Stimulated activated CD8-positive, alpha-beta memory T cell treated with anti-CD3 and anti-CD28 coated beads, Interleukin-12 subunit alpha, Interleukin-12 subunit beta, amount 100 ng/mL, for 24 hours (primary cell): ENCODE measurements around the gene PCNT.
"Not testable (repeated sequence)": the region's sequence is repeated elsewhere in the genome, so short reads cannot be mapped to it uniquely, and the experiment has no call there.

ENCODE experiments used
- DNase-seq: peaks from one replicate; pipeline ENCODE4 v3.0.0-alpha.2; 2020; ENCODE audit errors: extremely low read depth

The PCNT gene

GRCh38 chr21:46308431-46308830, 15.5 kb upstream of the PCNT start:
- DNase-seq = no peak

DNA sequence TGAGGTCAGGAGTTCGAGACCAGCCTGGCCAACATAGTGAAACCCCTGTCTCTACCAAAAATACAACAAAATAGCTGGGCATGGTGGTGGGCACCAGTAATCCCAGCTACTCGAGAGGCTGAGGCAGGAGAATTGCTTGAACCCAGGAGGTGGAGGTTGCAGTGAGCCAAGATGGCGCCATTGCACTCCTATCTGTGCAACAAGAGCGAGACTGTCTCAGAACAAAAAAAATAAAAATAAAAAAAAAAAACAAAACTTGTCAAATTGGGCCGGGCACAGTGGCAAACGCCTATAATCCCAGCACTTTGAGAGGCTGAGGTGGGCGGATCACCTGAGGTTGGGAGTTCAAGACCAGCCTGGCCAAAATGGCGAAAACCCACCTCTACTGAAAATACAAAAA, 13.7 kb upstream of the PCNT start:
- not testable (repeated sequence) for DNase-seq

GRCh38 chr21:46311568-46311967, 12.4 kb upstream of the PCNT start:
- DNase-seq = no peak

- no peak for DNase-seq
These were observed 11.0 kb upstream of the PCNT start for GRCh38 chr21:46312949-46313348.

GRCh38 chr21:46314441-46315020, 9.4 kb upstream of the PCNT start:
- no peak for DNase-seq

GRCh38 chr21:46316708-46317324, 7.1 kb upstream of the PCNT start:
- DNase-seq = no peak

DNA sequence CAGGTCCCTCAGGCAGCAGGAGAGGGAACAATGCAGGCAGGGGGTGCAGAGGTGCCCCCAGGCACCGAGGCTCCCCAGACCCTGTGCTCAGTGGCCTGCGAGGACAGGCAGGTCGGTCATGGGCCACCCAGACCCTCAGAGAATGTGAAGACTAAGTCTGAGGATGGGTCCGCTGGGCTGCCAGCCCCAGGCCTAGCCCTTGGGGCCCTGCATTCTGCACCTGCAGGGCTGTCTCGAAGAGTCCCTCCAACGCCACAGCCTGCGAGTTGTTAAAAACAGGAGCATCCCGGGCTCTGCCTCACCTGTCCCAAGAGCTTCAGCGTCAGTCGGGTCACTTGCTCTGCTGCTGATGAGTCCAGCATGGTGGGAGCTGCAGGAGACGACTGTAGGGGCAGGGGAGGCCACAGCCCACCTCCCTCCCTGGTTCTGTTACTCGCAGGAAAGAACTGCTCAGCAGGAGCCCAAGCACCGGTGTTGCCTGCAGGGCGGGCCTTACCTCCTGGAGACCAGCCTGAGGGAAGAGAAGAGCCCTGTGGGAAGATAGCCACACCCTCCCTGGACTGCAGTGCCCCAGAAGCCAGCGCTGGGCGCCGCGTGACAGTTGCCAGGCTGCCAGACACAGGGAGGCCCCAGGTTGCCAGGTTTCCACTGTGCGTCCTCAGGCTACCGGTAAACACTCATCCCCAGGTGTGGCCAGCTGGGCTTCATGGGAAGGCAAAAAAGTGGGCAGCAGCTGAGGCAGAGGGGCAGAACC, 6.1 kb upstream of the PCNT start:
- no peak for DNase-seq

DNA sequence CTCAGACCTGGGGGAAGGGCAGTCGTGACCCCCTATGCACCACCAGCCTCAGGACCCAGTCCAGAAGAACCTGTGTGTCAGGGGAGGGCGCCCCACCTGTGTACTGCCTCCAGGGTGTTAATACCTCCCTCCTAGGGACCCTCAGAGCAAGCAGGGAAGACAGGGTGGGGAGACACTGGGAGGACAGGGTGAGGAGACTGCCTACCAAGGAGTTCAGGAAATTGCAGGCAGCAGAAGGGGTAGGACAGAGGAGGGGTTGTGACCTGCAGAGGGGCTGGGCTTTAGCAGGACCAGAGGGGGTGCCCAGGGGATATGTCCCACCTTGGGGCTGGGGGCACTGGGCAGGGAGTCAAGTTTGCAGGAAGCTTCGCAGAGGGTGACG, 5.5 kb upstream of the PCNT start:
- no peak for DNase-seq

- DNase-seq = no peak
These were observed 4.8 kb upstream of the PCNT start for GRCh38 chr21:46319186-46319585.

GRCh38 chr21:46320331-46320801, 3.6 kb upstream of the PCNT start:
- DNase-seq = no peak

DNA sequence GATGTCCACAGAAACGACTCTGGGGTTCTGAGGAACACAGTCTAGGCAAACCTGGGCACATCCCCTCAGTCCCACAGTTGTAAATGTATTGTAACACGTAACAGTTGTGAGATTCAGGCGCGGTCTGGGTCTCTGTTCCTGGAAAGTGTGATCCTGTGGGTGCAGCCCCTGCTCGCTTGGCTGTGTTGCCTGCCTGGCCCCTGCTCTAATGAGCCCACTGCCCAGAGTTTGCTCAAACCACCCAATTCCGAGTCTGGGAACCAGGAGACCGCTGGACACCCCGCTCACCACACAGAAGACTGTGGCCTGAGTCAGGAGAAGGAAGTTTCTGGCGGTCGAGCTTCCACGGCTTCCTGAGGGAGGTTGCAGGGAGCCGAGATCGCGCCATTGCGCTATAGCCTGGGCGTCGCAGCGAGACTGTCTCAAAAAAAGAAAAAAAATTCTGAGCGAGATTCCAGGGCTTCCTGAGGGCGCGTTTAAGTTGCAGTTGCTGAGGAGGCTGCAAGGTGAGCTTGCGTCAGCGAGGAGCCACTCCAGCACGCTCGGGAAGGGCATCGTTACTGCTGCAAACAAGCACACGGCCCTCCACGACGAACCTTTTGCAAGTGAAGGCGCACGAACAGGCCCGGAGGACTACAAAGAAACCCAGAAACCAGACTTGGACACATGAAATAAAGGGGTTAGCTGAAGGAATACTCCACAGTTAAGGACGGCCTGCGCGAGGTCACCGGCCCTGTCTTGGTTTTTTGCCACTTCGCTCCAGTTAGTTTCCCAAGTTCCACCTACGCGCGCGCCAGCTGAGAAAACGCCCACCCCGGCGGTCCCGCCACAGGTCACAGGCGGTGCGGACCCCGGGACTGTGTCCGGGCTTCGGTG, 1.4 kb upstream of the PCNT start:
- no peak for DNase-seq

DNA sequence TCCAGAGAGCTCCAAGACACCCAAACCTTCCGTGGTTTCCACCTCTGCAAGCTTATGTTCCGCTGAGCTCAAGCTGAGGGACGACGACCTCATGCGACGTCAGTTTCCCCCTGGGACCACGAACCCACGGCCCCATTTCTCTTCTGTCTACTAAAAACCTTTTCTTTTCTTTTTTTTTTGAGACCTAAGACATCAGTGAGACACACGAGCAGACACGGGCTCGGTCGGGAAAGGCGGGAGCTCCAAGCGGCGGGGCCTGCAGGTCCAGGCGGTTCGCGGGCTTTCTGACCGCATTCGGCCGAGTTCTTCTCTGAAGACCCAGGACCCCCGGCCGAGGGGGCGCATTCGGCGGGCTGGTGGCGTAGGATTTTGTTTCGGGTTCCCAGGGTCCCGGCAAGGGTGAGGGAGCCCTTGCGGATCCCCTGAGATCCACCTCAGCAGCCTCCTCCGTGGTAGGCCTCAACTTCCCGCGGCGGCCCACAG, 688 bp upstream of the PCNT start:
- DNase-seq = no peak

GRCh38 chr21:46324390-46325072, 575 bp downstream of the PCNT start:
- peak; percentile 78 for DNase-seq

DNA sequence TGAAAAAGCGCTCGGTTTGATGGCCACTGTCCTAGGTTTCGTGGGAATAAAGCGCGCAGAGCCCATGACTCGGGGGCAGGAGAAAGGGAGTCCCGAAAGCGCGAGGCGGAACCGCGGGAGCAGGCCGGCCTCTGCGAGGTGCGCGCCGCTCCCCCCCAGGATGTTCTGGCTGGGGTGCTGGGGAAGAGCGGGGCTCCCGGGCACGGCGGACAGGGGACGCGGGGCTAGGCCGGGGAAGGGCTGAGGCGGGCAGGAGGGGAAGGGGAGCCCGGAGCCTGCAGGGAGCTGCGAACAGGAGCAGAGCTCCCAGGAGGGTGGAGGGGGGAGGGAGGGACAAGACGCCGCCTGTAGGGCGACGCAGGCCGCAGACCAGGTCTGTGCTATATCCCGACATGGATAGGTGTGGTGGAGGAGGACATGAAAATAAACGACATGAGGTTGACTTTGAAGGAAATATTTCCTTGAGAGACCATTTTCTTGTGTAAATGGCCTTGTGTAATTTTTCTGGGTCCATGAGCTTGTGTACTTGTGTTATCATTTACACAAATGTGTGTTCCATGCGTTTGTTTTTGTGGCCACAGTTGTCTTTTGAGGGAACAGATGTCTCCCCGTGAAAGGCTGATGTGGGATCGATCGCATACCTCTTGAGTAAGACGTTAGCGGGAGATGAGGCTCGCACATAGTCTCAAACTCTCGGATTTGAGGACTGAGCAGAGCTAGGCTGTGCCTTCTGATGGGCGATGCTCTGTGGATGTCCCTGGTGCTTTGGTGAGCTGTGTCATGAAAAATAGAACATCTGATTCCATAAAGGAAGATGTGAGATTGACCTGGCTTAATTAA, 1.3 kb downstream of the PCNT start:
- no peak for DNase-seq

DNA sequence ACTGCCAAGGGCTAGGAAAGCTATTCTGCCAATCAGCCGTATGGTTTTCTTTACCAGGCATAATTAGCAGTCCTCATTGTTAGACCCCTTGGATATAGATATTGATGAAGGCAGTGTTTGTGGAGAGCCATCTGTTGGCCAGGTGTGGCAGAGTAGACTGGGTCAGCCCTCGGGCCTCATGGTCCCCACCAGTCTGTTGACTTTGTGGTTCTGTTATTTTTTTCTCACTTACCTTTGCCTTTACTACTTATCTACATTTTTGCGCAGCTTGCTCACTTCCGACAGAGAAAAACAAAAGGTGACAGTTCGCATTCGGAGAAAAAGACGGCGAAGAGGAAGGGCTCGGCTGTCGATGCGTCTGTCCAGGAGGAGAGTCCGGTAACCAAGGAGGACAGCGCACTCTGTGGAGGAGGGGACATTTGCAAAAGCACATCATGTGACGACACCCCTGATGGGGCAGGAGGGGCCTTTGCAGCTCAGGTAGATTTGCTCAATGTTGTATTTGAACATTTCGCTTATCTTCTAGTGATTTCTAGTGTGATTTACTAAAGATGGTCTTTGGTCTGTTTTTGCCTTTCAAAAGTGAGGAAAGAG, 2.3 kb downstream of the PCNT start:
- DNase-seq = no peak

DNA sequence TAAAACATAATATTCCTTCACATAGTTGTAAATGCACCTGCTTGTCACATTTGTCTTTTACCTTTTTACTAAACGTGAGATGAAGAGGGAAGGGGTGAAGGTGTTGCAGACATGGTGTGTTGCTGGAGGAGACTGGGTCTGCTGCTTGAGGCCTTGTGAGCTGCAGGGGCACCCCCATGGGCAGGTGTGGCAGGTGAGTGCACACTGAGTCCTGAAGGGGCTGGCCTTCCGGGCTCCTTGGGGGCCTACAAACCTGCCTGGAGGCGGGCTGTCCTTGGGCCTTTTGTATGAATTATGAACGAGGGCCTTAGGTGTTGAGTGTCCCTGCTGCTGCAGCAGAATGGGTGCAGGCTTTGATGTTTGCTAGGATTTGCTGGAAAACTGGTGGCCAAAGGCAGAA, 3.8 kb downstream of the PCNT start:
- no peak for DNase-seq

DNA sequence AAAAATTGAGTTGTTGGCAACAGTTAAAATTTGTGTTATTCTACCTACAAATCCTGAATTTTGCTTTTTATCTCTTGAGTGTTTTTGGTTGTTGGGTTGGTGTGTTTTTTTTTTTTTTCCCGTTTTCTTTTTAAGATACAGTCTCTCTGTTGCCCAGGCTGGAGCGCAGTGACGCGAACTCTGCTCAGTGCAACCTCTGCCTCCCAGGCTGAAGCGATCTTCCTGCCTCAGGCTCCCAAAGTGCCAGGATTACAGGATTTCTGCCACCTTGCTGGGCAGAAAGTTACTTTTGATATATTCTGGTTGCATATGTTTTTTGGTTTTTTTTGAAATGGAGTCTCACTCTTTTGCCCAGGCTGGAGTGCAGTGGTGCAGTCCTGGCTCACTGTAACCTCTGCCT, 4.2 kb downstream of the PCNT start:
- DNase-seq = no peak

DNA sequence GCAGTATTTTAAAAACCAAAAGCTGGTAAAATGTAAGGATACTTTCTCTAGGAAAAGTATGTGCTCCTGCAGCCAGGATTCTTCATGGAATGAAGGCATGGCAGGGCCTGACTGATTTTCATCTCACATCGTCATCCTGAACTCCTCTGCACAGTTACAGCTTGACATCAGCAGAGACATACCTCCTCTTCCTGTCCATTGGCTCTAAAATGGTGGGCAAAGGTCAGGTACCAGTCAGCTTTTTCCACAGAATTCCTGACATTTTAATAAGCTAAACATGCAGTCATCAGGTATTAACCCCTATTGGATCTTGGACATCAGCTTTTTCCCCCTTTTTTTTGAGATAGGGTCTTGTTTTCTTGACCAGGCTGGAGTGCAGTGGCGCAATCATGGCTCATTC, 5.8 kb downstream of the PCNT start:
- no peak for DNase-seq

DNA sequence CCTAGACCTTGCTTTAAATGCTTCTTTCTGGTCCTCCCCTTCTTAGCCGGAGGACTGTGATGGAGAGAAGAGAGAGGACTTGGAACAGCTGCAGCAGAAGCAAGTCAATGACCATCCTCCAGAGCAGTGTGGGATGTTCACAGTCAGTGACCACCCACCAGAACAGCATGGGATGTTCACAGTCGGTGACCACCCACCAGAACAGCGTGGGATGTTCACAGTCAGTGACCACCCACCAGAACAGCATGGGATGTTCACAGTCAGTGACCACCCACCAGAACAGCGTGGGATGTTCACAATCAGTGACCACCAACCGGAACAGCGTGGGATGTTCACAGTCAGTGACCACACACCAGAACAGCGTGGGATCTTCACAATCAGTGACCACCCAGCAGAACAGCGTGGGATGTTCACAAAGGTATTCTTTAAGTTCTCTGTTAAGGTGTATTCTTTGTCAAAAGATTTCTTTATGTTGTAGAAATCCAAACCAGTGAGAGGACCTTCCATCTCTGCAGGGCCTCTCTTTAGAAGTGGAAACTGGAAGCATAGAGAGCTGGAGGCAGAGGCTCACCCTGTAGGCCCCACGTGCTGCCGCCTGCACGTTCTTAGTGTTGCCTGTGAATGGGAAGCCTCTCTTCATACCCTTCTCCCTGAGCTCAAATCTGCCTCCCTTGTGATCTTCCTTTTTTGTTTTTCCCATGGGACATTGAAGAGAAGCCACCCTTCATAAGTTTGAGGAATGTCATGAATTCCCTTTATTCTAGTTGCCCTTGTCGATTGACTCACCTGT, 10.6 kb downstream of the PCNT start:
- no peak for DNase-seq
